Measurements from ENCODE around the gene FSTL1. TPM values are rescaled to one million over a fixed set of nuclear protein-coding genes. Genes with fewer than 3 reads are reported as not detected.

FSTL1 gene
- total and polyA plus RNA-seq, 2 of the 8 experiments (the other 6 are each of a cell fraction or from before 2014, with no cell fraction given): 158 to 516 TPM

DNA sequence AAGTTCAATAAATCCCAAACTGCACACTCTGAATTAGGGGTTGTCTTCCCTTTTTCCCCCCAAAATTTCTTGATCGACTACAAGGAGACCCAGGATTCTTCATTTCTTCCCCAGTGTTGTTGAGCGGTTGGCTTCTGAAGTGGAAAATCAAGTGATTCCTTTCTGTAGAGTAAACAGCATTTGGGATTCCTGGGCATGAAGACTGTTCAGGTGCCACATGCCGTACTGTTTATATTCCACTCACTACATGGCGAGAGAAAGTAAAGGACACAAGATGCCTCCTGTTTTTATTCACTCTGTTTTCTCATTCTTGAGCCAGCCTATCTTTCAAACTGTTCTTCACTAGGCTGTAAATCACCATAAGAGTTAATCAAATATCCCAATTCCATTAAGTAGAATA is 12.6 kb downstream of the FSTL1 start (continued):
- TF ChIP-seq, protein P1, sequence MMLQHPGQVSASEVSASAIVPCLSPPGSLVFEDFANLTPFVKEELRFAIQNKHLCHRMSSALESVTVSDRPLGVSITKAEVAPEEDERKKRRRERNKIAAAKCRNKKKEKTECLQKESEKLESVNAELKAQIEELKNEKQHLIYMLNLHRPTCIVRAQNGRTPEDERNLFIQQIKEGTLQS (IDR thresholded peaks at IDR 0.05; ENCODE audit: insufficient read depth, low read depth, low read length): no peak
- TF ChIP-seq SIRT6 (IDR thresholded peaks at IDR 0.05; ENCODE audit: low read length) (no peak), SAP30 (IDR thresholded peaks at IDR 0.05; ENCODE audit: insufficient read depth, insufficient replicate concordance, low read length) (no peak), YY1 (IDR thresholded peaks at IDR 0.05; ENCODE audit: low read depth, low read length) (no peak), PHF8 (conservative IDR thresholded peaks at IDR 0.05; ENCODE audit: low read depth, low read length) (no peak)
- TF ChIP-seq, protein P2, sequence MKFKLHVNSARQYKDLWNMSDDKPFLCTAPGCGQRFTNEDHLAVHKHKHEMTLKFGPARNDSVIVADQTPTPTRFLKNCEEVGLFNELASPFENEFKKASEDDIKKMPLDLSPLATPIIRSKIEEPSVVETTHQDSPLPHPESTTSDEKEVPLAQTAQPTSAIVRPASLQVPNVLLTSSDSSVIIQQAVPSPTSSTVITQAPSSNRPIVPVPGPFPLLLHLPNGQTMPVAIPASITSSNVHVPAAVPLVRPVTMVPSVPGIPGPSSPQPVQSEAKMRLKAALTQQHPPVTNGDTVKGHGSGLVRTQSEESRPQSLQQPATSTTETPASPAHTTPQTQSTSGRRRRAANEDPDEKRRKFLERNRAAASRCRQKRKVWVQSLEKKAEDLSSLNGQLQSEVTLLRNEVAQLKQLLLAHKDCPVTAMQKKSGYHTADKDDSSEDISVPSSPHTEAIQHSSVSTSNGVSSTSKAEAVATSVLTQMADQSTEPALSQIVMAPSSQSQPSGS (IDR thresholded peaks at IDR 0.05; ENCODE audit: low read length): no peak
- TF ChIP-seq, protein P3, sequence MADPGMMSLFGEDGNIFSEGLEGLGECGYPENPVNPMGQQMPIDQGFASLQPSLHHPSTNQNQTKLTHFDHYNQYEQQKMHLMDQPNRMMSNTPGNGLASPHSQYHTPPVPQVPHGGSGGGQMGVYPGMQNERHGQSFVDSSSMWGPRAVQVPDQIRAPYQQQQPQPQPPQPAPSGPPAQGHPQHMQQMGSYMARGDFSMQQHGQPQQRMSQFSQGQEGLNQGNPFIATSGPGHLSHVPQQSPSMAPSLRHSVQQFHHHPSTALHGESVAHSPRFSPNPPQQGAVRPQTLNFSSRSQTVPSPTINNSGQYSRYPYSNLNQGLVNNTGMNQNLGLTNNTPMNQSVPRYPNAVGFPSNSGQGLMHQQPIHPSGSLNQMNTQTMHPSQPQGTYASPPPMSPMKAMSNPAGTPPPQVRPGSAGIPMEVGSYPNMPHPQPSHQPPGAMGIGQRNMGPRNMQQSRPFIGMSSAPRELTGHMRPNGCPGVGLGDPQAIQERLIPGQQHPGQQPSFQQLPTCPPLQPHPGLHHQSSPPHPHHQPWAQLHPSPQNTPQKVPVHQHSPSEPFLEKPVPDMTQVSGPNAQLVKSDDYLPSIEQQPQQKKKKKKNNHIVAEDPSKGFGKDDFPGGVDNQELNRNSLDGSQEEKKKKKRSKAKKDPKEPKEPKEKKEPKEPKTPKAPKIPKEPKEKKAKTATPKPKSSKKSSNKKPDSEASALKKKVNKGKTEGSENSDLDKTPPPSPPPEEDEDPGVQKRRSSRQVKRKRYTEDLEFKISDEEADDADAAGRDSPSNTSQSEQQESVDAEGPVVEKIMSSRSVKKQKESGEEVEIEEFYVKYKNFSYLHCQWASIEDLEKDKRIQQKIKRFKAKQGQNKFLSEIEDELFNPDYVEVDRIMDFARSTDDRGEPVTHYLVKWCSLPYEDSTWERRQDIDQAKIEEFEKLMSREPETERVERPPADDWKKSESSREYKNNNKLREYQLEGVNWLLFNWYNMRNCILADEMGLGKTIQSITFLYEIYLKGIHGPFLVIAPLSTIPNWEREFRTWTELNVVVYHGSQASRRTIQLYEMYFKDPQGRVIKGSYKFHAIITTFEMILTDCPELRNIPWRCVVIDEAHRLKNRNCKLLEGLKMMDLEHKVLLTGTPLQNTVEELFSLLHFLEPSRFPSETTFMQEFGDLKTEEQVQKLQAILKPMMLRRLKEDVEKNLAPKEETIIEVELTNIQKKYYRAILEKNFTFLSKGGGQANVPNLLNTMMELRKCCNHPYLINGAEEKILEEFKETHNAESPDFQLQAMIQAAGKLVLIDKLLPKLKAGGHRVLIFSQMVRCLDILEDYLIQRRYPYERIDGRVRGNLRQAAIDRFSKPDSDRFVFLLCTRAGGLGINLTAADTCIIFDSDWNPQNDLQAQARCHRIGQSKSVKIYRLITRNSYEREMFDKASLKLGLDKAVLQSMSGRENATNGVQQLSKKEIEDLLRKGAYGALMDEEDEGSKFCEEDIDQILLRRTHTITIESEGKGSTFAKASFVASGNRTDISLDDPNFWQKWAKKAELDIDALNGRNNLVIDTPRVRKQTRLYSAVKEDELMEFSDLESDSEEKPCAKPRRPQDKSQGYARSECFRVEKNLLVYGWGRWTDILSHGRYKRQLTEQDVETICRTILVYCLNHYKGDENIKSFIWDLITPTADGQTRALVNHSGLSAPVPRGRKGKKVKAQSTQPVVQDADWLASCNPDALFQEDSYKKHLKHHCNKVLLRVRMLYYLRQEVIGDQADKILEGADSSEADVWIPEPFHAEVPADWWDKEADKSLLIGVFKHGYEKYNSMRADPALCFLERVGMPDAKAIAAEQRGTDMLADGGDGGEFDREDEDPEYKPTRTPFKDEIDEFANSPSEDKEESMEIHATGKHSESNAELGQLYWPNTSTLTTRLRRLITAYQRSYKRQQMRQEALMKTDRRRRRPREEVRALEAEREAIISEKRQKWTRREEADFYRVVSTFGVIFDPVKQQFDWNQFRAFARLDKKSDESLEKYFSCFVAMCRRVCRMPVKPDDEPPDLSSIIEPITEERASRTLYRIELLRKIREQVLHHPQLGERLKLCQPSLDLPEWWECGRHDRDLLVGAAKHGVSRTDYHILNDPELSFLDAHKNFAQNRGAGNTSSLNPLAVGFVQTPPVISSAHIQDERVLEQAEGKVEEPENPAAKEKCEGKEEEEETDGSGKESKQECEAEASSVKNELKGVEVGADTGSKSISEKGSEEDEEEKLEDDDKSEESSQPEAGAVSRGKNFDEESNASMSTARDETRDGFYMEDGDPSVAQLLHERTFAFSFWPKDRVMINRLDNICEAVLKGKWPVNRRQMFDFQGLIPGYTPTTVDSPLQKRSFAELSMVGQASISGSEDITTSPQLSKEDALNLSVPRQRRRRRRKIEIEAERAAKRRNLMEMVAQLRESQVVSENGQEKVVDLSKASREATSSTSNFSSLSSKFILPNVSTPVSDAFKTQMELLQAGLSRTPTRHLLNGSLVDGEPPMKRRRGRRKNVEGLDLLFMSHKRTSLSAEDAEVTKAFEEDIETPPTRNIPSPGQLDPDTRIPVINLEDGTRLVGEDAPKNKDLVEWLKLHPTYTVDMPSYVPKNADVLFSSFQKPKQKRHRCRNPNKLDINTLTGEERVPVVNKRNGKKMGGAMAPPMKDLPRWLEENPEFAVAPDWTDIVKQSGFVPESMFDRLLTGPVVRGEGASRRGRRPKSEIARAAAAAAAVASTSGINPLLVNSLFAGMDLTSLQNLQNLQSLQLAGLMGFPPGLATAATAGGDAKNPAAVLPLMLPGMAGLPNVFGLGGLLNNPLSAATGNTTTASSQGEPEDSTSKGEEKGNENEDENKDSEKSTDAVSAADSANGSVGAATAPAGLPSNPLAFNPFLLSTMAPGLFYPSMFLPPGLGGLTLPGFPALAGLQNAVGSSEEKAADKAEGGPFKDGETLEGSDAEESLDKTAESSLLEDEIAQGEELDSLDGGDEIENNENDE (IDR thresholded peaks at IDR 0.05; ENCODE audit: insufficient replicate concordance, low read length): no peak
- TF ChIP-seq, protein P4, sequence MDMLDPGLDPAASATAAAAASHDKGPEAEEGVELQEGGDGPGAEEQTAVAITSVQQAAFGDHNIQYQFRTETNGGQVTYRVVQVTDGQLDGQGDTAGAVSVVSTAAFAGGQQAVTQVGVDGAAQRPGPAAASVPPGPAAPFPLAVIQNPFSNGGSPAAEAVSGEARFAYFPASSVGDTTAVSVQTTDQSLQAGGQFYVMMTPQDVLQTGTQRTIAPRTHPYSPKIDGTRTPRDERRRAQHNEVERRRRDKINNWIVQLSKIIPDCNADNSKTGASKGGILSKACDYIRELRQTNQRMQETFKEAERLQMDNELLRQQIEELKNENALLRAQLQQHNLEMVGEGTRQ (IDR thresholded peaks at IDR 0.05; ENCODE audit: low read length): no peak
